ENCODE data around the gene PKP3. TPM values are rescaled to one million over a fixed set of nuclear protein-coding genes. Genes with fewer than 3 reads are reported as not detected.

PKP3 gene
- total and polyA plus RNA-seq, 8 donors, result 11.0 to 48.6 (median 13.9) TPM

GRCh38 chr11:381501-382072 is 12.4 kb upstream of the PKP3 start:
- DNase-seq, result peak in 1 of 4 donors; percentile 73
- Histone ChIP-seq H3K27me3 (peaks cover 0 to 34% of the 10 kb centered on the region in 2 donors), H3K36me3 (no peaks in the 10 kb centered on the region), H3K4me3 (no peak overlapping the region), H3K27ac (no peak overlapping the region), H3K4me1 (no peaks in the 10 kb centered on the region), H3K9me3 (peaks cover 0 to 11% of the 10 kb centered on the region in 2 donors)
- no peak for ATAC-seq
- no peak for TF ChIP-seq CTCF (IDR thresholded peaks at IDR 0.05)
- intact Hi-C loops (cut with DNase I), result no loop called here

GRCh38 chr11:382081-382629 is 11.9 kb upstream of the PKP3 start:
- intact Hi-C loops (cut with DNase I), result no loop called here
- H3K27me3 ChIP-seq, result peaks cover 0 to 34% of the 10 kb centered on the region in 2 donors
- no peak overlapping the region for H3K4me3 ChIP-seq
- no peak for TF ChIP-seq CTCF (IDR thresholded peaks at IDR 0.05)
- no peaks in the 10 kb centered on the region for H3K36me3 ChIP-seq
- peaks cover 0 to 15% of the 10 kb centered on the region in 2 donors for H3K9me3 ChIP-seq
- ATAC-seq (no peak), DNase-seq (peak in 1 of 4 donors; percentile 37)
- H3K4me1 ChIP-seq, result no peaks in the 10 kb centered on the region
- H3K27ac ChIP-seq, result no peak overlapping the region

GRCh38 chr11:383431-383830 is 10.6 kb upstream of the PKP3 start:
- ATAC-seq (no peak), DNase-seq (peak in 1 of 4 donors; percentile 54)
- Histone ChIP-seq H3K4me3 (no peak overlapping the region), H3K36me3 (no peaks in the 10 kb centered on the region), H3K4me1 (no peaks in the 10 kb centered on the region), H3K27me3 (peaks cover 0 to 34% of the 10 kb centered on the region in 2 donors), H3K9me3 (peaks cover 0 to 19% of the 10 kb centered on the region in 2 donors), H3K27ac (no peak overlapping the region)
- TF ChIP-seq CTCF (IDR thresholded peaks at IDR 0.05), result no peak
- intact Hi-C loops (cut with DNase I), result no loop called here

GRCh38 chr11:384511-384910 is 9.5 kb upstream of the PKP3 start:
- ATAC-seq (no peak), DNase-seq (peak in 1 of 4 donors; percentile 72)
- Histone ChIP-seq H3K9me3 (peaks cover 0 to 19% of the 10 kb centered on the region in 2 donors), H3K4me1 (no peaks in the 10 kb centered on the region), H3K27ac (no peak overlapping the region), H3K36me3 (no peaks in the 10 kb centered on the region), H3K27me3 (peaks cover 0 to 26% of the 10 kb centered on the region in 2 donors), H3K4me3 (no peak overlapping the region)
- intact Hi-C loops (cut with DNase I), result no loop called here
- no peak for TF ChIP-seq CTCF (IDR thresholded peaks at IDR 0.05)

GRCh38 chr11:385594-386351 is 8.2 kb upstream of the PKP3 start:
- Histone ChIP-seq H3K9me3 (peaks cover 0 to 19% of the 10 kb centered on the region in 2 donors), H3K27ac (no peak overlapping the region), H3K27me3 (peaks cover 0 to 14% of the 10 kb centered on the region in 2 donors), H3K4me1 (no peaks in the 10 kb centered on the region), H3K4me3 (no peak overlapping the region), H3K36me3 (no peaks in the 10 kb centered on the region)
- ATAC-seq (no peak), DNase-seq (no peak)
- intact Hi-C loops (cut with DNase I), result no loop called here
- no peak for TF ChIP-seq CTCF (IDR thresholded peaks at IDR 0.05)
